ENCODE data around the gene POLD3. TPM values are rescaled to one million over a fixed set of nuclear protein-coding genes. Genes with fewer than 3 reads are reported as not detected.

Gene POLD3
- total and polyA plus RNA-seq, 10 of the 15 experiments (the other 5 are each of a cell fraction or from before 2014, with no cell fraction given): 23.8 to 63.7 (median 38.7) TPM

DNA sequence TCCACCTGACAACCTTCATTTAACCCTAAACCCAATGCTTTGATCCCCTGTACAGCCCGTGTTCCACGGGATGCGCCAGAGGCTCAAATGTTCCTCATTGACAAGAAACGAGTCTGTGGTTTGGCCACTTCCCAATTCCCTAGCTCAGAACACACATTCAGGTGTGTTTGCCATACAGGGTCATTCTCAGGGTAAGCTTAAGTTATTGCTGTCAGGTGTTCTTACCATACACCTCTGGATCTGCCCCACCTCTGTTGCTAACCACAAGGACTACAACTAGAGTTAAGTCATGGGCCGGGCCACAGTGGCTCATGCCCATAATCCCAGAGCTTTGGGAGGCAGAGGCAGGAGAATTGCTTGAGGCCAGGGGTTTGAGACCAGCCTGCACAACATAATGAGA is 45.6 kb upstream of the POLD3 start:
- no TSS peak for BruUV-seq (replicated peaks)
- POLR2A ChIA-PET: no interaction called here

More for the DNA sequence above, 45.6 kb upstream of the POLD3 start:
- Histone ChIP-seq H4K20me1 (ENCODE audit: control insufficient read depth, insufficient read depth) (no peaks in the 10 kb centered on the region), H3K36me3 (ENCODE audit: control insufficient read depth in 2 of 2, insufficient read depth in 2 of 2, low read length in 1 of 2) (no peaks in the 10 kb centered on the region), H3K9ac (ENCODE audit: control insufficient read depth, insufficient read depth, low read length) (no peak overlapping the region), H3K4me2 (ENCODE audit: control insufficient read depth, insufficient read depth) (no peak overlapping the region), H3K27ac (ENCODE audit: control insufficient read depth, insufficient read depth) (no peak overlapping the region), H3K9me3 (replicated peaks; ENCODE audit: control insufficient read depth, insufficient read depth, low read length) (peaks cover 6% of the 10 kb centered on the region; the same call in 2 of the 3 replicates), H3K4me3 (no peak overlapping the region), H3K27me3 (replicated peaks in 1 of 2; ENCODE audit: control insufficient read depth in 2 of 2, insufficient read depth in 2 of 2, low read length in 1 of 2) (no peaks in the 10 kb centered on the region), H2AFZ (ENCODE audit: control insufficient read depth, low read depth, low read length) (no peak overlapping the region), H3K79me2 (ENCODE audit: control insufficient read depth, insufficient read depth, low read length) (no peaks in the 10 kb centered on the region), H3K4me1 (ENCODE audit: control insufficient read depth, insufficient read depth, low read length) (no peaks in the 10 kb centered on the region)
- in situ Hi-C loops (cut with MboI) (no loop called here), intact Hi-C loops (cut with micrococcal nuclease; ENCODE audit: unreplicated experiment) (no loop called here)
- TF ChIP-seq RB1 (IDR thresholded peaks at IDR 0.05; ENCODE audit: borderline replicate concordance) (no peak), SIX5 (IDR thresholded peaks at IDR 0.05; ENCODE audit: low read depth, low read length, severe bottlenecking) (no peak), JUNB (IDR thresholded peaks at IDR 0.05) (no peak), PAX5 (IDR thresholded peaks at IDR 0.05; ENCODE audit: borderline replicate concordance, low read depth, low read length) (no peak), EED (IDR thresholded peaks at IDR 0.05; ENCODE audit: low read depth) (no peak), NFXL1 (IDR thresholded peaks at IDR 0.05; ENCODE audit: borderline replicate concordance) (no peak), NR2F1 (conservative IDR thresholded peaks at IDR 0.05) (no peak), KAT2A (conservative IDR thresholded peaks at IDR 0.05; ENCODE audit: control insufficient read depth, low read depth, low read length) (no peak), HDAC2 (IDR thresholded peaks at IDR 0.05) (no peak), KDM1A (IDR thresholded peaks at IDR 0.05; ENCODE audit: borderline replicate concordance) (no peak)
- TF ChIP-seq, protein P1, sequence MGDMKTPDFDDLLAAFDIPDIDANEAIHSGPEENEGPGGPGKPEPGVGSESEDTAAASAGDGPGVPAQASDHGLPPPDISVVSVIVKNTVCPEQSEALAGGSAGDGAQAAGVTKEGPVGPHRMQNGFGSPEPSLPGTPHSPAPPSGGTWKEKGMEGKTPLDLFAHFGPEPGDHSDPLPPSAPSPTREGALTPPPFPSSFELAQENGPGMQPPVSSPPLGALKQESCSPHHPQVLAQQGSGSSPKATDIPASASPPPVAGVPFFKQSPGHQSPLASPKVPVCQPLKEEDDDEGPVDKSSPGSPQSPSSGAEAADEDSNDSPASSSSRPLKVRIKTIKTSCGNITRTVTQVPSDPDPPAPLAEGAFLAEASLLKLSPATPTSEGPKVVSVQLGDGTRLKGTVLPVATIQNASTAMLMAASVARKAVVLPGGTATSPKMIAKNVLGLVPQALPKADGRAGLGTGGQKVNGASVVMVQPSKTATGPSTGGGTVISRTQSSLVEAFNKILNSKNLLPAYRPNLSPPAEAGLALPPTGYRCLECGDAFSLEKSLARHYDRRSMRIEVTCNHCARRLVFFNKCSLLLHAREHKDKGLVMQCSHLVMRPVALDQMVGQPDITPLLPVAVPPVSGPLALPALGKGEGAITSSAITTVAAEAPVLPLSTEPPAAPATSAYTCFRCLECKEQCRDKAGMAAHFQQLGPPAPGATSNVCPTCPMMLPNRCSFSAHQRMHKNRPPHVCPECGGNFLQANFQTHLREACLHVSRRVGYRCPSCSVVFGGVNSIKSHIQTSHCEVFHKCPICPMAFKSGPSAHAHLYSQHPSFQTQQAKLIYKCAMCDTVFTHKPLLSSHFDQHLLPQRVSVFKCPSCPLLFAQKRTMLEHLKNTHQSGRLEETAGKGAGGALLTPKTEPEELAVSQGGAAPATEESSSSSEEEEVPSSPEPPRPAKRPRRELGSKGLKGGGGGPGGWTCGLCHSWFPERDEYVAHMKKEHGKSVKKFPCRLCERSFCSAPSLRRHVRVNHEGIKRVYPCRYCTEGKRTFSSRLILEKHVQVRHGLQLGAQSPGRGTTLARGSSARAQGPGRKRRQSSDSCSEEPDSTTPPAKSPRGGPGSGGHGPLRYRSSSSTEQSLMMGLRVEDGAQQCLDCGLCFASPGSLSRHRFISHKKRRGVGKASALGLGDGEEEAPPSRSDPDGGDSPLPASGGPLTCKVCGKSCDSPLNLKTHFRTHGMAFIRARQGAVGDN (IDR thresholded peaks at IDR 0.05): no peak
- TF ChIP-seq, protein P2, sequence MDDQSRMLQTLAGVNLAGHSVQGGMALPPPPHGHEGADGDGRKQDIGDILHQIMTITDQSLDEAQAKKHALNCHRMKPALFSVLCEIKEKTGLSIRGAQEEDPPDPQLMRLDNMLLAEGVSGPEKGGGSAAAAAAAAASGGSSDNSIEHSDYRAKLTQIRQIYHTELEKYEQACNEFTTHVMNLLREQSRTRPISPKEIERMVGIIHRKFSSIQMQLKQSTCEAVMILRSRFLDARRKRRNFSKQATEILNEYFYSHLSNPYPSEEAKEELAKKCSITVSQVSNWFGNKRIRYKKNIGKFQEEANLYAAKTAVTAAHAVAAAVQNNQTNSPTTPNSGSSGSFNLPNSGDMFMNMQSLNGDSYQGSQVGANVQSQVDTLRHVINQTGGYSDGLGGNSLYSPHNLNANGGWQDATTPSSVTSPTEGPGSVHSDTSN (IDR thresholded peaks at IDR 0.05; ENCODE audit: insufficient replicate concordance, low read depth, low read length): no peak
- TF ChIP-seq, protein P3, sequence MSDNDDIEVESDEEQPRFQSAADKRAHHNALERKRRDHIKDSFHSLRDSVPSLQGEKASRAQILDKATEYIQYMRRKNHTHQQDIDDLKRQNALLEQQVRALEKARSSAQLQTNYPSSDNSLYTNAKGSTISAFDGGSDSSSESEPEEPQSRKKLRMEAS (IDR thresholded peaks at IDR 0.05; ENCODE audit: low read depth, low read length): no peak
- TF ChIP-seq, protein P4, sequence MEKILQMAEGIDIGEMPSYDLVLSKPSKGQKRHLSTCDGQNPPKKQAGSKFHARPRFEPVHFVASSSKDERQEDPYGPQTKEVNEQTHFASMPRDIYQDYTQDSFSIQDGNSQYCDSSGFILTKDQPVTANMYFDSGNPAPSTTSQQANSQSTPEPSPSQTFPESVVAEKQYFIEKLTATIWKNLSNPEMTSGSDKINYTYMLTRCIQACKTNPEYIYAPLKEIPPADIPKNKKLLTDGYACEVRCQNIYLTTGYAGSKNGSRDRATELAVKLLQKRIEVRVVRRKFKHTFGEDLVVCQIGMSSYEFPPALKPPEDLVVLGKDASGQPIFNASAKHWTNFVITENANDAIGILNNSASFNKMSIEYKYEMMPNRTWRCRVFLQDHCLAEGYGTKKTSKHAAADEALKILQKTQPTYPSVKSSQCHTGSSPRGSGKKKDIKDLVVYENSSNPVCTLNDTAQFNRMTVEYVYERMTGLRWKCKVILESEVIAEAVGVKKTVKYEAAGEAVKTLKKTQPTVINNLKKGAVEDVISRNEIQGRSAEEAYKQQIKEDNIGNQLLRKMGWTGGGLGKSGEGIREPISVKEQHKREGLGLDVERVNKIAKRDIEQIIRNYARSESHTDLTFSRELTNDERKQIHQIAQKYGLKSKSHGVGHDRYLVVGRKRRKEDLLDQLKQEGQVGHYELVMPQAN (conservative IDR thresholded peaks at IDR 0.05): no peak
- ATAC-seq: no peak
- no peak for DNase-seq (ENCODE audit: low read depth, low spot score)
- FAIRE-seq: no peak
- RAD21 ChIA-PET (ENCODE audit: unreplicated experiment): no interaction called here
- 56% methylated on average over 5 of the region's 5 CpGs for WGBS (ENCODE audit: insufficient coverage, insufficient replicate concordance, low lambda C conversion rate, missing lambda C conversion rate)
- CTCF ChIA-PET: no interaction called here
- SMC1A ChIA-PET (ENCODE audit: uncharacterized antibody, unreplicated experiment): interaction anchor here (1.2 kb wide), 1 partner anchor 25 kb away, joined by 4 read pairs; no protein-coding TSS in a partner anchor
